GM18873 (cell line): ENCODE measurements around the gene ZNF532.
"Not testable (repeated sequence)": the region's sequence is repeated elsewhere in the genome, so short reads cannot be mapped to it uniquely, and the experiment has no call there.

Experiments used
- ATAC-seq: cut with Tn5 transposase; IDR thresholded peaks from one replicate; pipeline ENCODE4 v1.9.1; 2021; ENCODE audit warnings: mild to moderate bottlenecking, moderate library complexity, moderate number of reproducible peaks; ENCODE audit not compliant: unreplicated experiment, low FRiP score

The ZNF532 gene

DNA sequence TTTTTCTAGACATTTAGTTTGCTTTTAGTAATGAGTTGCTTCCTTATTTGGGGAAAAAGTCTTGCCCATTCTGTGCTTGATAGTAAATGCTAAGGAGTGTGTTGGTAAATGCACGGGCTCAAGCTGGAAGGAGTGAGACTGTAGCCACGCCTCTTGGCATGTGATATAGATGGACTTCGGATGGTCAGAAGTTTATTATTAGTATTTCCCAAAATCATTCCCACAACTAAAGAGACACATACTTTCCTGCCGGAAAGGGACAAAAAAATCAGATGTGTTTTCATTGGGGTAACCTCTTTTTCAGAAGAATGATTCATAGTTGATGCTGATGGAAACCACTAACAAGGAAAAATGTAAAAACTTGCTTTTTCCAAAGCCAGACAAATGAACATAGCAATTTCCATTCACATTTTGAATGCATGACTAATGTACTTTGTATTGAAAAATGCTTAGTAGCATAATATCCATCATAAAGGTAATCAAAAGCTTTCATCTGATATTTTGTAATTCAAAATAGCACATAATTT lies 133.2 kb downstream of the ZNF532 start:
- no peak for ATAC-seq

- ATAC-seq: no peak
Observed at GRCh38 chr18:58998401-58999203, 133.9 kb downstream of the ZNF532 start.

- no peak for ATAC-seq
Observed at GRCh38 chr18:59001166-59001565, 136.5 kb downstream of the ZNF532 start.

- ATAC-seq: no peak
Observed at GRCh38 chr18:59001721-59002120, 137.0 kb downstream of the ZNF532 start.

GRCh38 chr18:59002974-59003594 lies 138.4 kb downstream of the ZNF532 start:
- no peak for ATAC-seq

DNA sequence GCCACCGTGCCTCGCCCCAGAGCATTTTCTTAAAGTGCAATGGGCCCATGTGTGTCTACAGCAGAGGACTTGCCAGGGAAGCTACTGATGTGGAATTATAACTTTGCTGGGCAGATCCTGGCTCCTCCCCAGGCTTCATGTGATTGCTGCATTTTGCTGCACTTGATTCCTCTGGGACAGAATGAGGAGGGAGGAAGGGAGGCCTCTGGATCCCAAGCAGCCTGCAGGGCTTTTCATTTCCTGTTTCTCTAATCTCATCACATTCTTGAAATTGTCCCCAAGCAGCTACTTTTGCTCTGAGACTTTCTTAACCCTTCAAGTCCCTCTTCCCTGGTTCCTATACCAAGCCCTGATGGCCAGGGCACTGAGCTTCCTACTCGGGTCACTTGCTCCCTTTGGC lies 140.6 kb downstream of the ZNF532 start:
- ATAC-seq: no peak

DNA sequence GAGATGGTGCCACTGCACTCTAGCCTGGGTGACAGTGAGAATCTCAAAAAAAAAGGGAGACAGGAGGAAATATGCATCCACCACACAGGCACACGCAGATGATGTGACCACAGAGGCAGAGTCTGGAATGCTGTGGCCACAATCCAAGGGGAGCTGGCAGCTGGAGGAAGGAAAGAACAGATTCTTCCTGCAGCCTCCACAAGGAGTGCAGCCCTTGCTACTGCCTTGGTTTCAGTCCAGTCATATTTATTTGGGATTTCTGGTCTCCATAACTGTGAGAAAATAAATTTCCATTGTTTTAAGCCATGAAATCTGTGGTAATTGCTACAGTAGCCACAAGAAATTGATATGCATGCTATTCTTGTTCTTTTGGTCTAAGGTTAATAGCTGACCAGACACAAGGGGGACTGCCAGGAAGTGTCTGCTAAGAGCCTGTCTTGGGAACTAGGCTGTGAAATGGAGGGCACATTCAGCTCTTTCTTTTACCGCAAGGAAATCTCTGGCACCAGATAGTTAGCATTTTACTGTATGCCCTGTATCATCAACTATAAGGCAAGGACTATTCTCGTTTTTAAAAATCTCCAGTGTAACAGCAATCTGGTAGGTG lies 141.9 kb downstream of the ZNF532 start:
- no peak for ATAC-seq

- ATAC-seq: no peak
Observed at GRCh38 chr18:59008302-59008974, 143.8 kb downstream of the ZNF532 start.

GRCh38 chr18:59009846-59010245 lies 145.2 kb downstream of the ZNF532 start:
- ATAC-seq: no peak

GRCh38 chr18:59011289-59011688 lies 146.6 kb downstream of the ZNF532 start:
- ATAC-seq: no peak

- no peak for ATAC-seq
Observed at GRCh38 chr18:59011786-59012185, 147.1 kb downstream of the ZNF532 start.

GRCh38 chr18:59012815-59013705 lies 148.4 kb downstream of the ZNF532 start:
- no peak for ATAC-seq

- ATAC-seq: no peak
Observed at GRCh38 chr18:59013744-59014143, 149.1 kb downstream of the ZNF532 start.

DNA sequence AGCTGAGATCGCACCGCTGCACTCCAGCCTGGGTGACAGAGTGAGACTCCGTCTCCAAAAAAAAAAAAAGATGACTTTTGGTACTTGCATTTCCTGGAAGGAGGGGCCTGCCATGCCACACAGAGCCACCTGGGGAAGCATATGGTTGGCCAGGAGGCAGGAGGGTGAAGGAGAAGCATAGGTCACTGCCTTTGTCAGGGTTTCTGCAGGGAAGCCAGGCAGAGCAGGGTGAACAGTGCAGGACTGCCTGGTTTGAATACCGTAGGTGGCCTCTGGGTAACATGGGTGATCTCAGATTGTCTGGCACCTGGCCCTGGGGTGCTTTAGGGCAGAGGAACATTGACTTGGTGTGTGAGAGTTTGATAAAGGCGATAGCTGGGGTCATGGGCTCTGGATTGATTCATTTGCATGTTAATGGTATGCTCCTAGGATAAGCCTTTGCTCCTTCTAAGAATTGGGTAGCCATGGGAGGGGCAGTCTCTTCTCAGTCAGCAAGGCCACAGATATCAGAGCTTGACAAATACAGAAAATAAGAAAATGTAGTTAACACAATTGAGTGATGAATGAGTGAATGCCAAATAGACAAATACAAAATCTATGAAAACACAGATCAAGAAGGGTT lies 151.0 kb downstream of the ZNF532 start:
- ATAC-seq: no peak

DNA sequence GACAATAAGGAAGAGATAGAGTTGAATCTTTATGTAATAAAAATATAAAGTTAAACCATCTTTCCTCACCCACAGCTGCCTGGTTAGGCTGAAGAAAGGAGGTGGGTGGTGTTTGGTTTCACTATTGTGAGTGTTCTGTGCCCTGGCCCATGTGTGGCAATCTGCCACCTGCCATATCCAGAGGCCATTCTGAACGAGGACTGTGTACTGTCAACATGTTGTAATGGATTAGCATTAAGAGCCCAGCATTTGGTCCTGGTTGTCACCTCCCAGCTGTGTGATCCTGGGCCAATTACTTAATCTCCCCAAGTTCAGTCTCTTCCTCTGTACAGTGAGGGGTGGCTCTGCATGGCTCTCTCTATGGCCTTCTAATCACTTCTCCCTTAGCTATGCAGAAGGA lies 156.8 kb downstream of the ZNF532 start:
- no peak for ATAC-seq

GRCh38 chr18:59022167-59022945 lies 157.7 kb downstream of the ZNF532 start:
- no peak for ATAC-seq

DNA sequence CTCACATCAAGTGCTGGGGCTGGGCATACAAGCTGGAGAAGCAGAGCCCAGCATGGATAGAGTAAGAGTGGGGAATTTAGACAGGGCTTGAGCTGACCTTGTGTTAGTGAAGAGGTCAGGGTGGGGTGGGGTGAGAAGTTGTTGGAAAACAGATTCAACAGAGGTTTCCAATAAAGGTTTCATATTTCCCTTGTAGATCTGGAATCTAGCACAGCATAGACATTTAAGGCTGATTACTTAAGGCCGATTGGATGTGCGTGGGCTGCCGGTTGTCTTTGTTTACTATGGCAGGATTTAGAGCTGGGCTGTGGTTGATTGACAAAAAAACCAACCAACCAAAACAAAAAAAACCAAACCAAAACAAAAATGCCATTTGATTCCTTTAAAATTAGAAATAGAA lies 160.2 kb downstream of the ZNF532 start:
- ATAC-seq: no peak

- ATAC-seq: not testable (repeated sequence)
Observed at GRCh38 chr18:59025532-59025931, 160.9 kb downstream of the ZNF532 start.

DNA sequence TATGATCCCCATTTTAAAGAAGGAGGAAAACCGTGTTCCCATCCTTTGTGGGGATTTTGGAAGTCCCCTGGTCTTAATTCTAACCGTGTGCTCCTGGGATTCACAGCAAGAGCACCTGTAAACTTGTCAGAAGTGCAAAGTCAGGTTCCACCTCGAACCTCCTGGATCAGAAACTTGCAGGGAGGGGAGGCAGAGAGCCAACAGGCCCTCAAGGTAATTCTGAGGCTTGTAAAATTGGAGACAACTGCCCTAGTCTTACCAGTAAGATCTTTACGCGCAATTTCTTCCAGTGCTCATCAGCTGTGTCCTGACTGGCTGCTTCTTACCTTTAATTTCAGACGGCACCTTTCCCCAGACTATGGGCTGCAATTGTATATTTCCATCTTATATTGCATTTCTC lies 161.7 kb downstream of the ZNF532 start:
- no peak for ATAC-seq
